Vagina (tissue), 2 donors: ENCODE data around the gene ABLIM1.

Source experiments
- CTCF ChIP-seq, 3 experiments: fragments of 450-650 bp in 2 of 3; fragments of 200-600 bp in 1 of 3; sonication (generic) in 1 of 3; IDR thresholded peaks; one replicate each; pipeline ENCODE4 v1.5.1; 2017 to 2019; ENCODE audit warnings: antibody characterized with exemption in 3 of 3, mild to moderate bottlenecking in 2 of 3, moderate library complexity in 2 of 3
- POLR2AphosphoS5 ChIP-seq, 2 donors: sonication (generic); formaldehyde crosslinking; IDR thresholded peaks; one replicate each; pipeline ENCODE4 v1.9.0; 2017; ENCODE audit warnings: antibody characterized with exemption in 2 of 2, mild to moderate bottlenecking in 2 of 2, low read depth in 1 of 2; ENCODE audit not compliant: insufficient read depth in 1 of 2

- TF ChIP-seq POLR2AphosphoS5 (IDR thresholded peaks at IDR 0.05; ENCODE audit: insufficient read depth in 1 of 2, low read depth in 1 of 2) (no peak), CTCF (IDR thresholded peaks at IDR 0.05) (no peak)
Observed at GRCh38 chr10:114400091-114400490, 258.0 kb downstream of the ABLIM1 start.
